Stimulated activated naive CD4-positive, alpha-beta T cell treated with Interleukin-2 at 50 U/mL for 16 hours (primary cell): Measurements from ENCODE around the gene CEPT1.
"Not testable (repeated sequence)": the region's sequence is repeated elsewhere in the genome, so short reads cannot be mapped to it uniquely, and the experiment has no call there.

ENCODE experiments used
- DNase-seq: peaks from one replicate; lab custom pipeline; 2025; lab: John Stamatoyannopoulos, UW

The CEPT1 gene

DNA sequence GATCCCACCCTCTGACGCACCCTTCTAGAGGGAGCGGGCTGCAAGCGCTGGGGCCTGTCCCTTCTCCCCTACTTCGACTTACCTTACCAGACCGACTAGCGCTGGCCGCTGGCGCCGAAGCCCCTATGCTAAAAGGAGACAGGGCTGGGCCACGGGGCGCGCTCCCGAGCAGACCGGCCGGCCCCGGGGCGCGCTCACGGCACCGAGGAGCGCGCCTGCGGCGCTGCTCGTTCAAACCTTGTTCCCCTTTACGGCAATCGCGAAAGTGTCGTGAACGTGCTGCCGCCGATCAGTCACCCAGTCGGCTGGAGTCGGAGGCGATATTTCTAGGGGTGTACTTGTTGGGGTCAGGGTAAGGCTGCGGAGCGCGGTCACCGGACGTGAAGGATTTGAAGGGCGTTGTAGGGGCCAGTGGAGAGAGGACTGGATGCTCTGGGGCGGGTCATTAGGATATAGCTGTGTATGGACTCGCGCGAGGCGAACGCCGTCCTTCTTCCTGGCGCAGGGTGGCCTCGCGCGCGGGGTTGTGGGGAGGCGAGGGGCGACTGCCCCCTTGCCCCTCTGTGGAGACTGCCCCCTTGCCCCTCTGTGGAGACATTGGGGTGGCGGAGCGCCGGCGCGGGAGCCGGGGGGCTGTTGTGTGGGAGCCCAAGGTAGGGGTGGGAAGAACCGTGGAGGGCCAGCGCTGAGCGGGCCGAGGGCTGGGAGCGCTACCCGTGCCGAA is at the start of gene CEPT1, which contains the start of gene DRAM2:
CEPT1 (plus strand) TSS at position 268 of the 724 bp plus-strand sequence. CDS start 7,492 bp downstream, outside the sequence.
DRAM2 (minus strand) TSS at position 138 of the 724 bp plus-strand sequence. CDS start 8,539 bp downstream, outside the sequence.
- peak; percentile 93 for DNase-seq

DNA sequence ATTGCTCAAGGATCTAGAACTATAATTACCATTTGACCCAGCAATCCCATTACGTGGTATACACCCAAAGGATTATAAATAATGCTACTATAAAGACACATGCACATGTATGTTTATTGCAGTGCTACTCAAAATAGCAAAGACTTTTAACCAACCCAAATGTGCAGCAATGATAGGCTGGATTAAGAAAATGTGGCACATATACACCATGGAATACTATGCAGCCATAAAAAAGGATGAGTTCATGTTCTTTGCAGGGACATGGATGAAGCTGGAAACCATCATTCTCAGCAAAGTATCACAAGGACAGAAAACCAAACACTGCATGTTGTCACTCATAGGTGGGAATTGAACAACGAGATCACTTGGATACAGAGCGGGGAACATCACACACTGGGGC is 44.6 kb upstream of the CEPT1 start:
- not testable (repeated sequence) for DNase-seq

DNA sequence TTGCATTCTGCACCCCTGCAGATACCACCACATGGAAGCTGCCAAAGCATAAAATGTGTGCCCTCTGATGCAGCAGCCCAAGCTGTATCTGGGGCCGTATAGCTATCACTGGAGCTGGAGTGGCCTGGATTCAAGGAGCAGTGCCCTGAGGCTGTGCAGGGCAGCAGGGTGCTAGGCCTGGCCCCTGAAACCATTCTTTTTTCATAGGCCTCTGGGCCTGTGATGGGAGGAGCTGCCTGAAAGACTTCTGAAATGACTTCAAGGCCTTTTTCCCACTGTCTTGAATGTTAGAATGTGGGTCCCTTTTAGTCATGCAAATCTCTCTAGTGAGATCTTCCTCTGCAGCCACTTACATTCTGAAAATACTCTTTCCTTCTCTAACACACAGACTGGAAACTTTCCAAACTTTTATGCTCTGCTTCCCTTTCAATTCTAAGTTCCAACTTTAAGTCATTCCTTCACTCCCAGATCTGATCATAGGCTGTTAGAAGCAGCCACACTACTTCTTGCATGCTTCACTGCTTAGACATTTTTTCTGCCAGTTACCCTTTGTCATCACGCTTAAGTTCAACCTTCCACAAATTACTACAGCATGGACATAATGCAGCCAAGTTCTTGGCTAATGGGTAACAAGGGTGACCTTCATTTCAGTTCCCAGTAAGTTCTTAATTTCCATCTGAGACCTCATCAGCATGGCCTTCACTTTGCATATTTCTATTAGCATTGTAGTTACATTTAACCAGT is 42.5 kb upstream of the CEPT1 start:
- DNase-seq, result no peak

DNA sequence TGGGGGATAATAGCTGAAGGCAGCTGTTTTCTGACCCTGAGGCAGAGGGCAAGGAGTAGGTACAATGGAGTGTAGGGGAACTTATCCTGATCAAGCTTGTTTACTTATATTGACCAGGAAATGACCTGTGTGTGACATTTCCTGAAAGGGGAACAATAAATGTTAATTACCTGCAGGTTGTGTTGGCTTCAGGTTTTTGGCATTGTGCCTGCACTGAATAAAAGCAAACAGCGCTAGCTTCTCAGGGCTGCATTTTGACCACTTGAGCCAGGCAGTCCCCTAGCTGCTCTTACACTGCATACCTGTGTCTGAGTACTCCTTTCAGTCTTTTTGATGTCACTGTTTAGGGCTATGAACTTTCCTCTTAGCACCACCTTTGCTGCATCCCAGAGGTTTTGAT is 40.7 kb upstream of the CEPT1 start:
- DNase-seq, result no peak

DNA sequence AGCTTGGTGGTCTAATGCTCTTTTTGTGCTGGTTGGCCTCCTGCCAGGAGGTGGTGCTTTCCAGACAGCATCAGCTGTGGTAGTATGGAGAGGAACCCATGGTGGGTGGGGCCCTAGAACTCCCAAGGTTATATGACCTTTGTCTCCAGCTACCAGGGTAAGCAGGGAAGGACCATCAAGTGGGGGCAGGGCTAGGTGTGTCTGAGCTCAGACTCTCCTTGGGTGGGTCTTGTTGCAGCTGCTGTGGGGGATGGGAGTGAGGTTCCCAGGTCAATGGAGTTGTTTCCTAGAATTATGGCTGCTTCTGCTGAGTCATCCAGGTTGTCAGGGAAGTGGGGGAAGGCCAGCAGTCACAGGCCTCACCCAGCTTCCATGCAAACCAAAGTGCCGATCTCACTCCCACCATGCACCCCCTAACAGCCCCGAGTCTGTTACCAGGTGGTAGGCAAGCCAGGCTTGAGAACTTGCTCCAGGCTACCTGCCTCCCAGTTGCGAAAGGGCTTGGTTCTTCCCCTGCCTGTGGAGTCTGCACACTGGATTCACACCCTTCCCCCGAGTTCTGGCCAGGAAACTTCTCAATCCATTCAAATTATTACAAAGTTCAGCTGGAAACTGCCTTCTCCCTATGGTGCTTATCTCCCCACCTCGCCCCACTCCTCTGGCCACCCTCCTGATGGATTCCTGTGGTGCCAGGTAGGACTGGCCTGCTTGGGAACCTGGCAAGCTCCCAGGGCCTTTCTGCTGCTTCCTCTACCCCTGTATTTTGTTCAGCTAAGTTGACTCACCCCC is 38.0 kb upstream of the CEPT1 start:
- DNase-seq, result no peak

DNA sequence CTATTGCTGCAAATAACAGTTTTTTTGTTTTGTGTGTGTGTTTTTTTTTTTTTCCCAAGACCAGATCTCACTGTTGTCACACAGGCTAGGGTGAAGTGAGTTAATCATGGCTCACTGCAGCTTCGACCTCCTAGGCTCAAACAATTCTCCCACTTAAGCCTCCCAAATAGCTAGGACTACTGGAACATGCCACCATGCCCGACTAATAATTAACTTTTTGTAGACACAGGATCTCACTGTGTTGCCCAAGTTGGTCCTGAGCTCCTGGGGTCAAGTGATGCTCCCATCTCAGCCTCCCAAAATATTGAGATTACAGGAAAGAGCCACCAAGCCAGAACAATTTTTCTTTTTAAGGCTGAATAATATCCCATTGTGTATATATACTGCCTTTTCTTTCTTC is 35.0 kb upstream of the CEPT1 start:
- DNase-seq, result no peak

DNA sequence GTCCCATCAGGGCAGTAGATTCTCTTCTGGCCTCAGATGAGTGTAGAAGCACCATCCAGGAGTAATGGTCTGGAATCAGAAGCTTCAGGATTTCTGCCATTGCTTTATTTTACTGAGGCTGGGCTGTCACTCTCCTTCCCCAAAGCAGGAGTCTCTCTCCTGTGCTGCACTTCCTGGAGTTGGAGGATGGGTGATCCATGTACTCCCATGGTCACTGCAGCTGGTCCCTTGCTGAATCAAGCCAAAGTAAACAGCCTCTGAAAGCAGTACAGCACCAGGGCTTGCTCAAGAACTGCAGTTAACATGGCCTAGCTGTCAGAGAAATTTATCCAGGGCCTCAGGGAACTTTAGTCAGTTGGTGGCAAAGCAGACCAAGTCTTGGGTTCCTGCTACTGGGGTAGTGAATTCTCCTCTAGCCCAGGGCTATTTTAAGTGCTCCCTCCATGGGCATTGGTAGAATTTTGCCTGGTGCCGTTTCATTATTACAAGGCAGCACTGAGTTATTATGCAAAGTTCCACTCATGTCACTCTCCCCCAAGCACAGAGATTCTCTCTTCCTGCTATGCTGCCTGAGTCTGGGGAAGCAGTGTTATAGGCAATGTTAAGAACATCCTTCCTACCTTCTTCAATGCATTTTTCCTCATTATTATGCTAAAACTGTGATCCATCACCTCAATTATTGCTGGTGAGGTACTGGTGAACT is 29.7 kb upstream of the CEPT1 start:
- no peak for DNase-seq

DNA sequence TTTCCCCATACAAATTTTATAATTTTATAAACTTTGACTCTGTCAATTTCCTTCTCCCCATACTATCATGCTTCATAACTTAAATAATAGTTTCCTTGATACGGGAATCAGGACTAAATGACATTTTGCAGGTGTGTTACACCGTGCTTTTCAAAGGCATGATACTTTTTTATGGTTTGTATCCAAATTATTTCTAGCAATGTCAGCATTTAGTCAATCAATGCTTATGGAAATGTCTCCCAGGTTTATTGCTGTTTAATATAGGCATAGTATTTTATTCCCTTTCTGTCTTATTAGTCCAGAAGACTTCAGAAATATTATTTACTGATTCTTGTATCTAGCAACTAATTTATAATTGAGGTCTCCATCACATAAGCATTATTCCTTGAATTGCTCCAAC is 23.5 kb upstream of the CEPT1 start:
- no peak for DNase-seq

DNA sequence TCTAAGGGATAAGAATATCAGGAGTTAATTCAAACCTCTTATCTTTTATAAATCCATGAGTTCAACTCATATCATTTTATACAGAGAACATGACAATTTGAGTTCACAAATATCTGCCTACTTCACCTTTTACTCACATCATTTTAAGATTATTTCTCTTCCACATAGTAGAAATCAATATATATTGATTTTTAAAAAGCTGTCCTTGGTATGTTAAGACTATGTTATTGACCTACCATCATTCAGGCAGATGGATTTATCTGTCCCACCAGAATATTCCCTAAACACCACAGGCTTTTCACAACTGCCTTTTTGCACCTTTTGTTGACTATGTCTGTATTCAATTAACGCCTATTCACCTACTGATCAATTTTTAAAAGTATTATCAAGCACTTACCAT is 13.7 kb upstream of the CEPT1 start:
- DNase-seq, result no peak

DNA sequence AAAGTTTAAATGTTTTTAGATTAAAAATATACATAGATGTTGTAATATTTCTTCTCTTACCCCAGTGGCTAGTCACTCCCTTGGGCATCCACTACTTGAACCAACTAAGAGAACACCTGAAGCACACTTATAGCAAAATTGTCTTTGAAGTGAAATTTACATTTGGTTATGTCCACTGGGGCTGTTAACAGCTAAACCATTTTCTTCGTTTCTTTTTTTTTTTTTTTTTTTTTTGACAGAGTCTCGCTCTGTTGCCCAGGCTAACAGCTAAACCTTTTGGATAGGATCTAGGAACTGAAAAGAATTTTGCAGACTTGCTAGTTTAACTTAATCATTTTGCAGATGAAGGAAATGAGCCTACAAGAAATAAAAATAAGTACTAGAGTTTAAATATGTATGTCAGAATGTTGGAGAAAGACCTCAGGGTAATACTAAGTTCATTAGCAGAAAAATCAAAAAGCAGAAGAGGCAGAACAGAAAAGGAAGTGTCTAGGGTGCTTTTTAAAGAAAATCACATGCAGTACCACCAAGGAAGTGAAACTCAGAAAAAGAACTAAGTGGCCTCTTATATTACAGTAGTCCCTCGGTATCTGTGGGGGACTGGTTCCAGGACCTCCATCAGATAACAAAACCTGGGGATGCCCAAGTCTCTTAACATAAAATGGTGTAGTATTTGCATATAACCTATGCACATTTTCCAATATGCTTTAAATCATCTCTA is 11.9 kb upstream of the CEPT1 start:
- DNase-seq, result no peak

DNA sequence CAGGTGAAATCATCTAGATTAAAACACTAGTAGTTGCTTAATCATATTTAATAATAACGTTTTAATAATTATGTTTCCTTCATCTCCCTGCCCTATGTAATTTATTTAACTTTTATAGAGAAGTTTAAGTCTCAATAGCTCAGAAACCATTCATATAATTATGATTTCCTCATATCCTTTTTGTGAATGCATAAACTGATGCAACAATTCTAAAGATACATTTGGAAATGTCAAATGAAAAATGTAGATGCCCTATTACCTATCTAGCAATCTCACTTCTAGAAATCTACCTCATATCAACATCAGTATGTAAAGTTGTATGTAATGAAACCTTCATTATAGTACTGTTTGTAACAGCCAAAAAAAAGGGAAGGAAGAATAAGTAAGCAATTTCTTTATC is 10.6 kb upstream of the CEPT1 start:
- DNase-seq, result no peak

DNA sequence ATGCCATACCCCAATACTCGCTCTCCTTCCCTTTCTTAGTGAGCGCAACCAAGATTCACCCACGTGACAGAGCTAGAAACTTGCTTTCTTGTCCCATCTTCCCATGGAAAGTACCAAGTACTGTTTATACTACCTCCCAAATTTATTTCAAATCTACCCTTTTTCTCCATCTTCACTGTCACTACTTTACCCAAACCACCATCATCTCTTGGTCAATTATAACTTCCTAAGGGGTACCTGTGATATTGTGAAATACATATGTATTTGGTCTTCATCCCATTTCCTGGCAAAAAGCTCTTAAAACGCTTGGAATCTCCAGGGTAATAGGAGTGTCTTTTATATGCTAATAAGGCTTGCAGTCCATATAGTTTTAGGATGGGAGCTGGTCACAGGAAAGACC is 8.3 kb upstream of the CEPT1 start:
- no peak for DNase-seq

DNA sequence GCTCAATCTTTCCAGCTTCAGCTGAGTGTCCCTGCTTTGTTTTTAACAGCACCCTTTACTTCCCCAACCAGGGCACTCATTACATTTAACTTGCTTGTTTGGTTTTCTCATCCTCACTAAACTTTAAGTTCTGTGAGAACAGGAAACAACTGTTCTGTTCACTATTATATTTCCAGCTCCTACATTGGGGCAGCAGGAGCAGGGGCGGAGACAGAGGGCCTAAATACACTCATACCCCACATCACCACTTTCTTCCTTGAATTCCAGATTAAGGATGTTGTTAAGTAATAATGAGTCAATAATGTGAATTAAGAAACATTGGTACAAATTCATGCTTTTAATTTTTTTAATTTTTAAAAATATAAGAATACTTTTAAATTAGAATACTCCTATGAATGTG is 6.2 kb upstream of the CEPT1 start:
- DNase-seq, result no peak

DNA sequence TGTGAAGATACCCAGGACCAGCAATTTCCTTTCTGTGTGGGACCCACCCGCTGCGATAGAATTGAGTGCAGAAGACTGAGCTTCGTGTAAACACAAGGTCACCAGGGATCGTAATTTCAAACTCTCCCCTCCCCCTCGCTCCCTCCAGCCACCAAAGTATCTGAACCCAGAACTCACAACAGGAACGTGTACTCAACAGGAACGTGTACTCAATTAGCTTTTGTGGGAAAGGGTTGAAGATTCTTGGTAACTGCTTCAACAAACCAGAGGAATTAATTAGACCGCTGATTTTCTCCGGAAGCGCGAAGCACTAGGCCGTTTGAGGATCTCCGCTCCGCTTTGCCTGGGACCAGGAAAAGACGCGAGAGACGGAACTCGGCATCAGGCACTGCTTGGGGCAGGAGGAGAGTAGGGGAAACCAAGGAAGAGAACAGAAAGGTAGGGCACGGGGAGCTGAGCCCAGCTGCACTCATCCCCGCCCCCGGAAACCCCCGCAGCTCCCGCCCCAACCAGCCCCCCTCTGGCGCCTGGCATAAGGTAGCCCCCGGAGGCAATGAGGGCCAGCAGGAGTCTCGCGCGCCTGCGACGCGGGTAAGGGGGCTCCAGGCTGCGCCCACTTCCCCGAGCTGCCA is 583 bp upstream of the CEPT1 start:
- peak; percentile 61 for DNase-seq

DNA sequence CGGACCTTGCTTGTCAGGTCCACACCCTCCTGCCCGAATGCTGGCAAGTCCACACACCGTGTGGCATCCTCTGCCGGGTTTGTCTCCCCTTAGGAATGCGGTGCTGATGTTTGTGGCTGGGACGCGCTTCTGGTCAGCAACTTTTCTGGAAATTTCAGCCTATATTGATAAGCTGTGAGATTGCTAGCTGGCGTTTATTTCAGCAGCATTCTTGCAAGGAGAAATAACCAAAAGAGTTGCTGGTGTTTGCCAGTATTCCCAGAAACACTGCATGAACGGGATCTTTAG is 601 bp downstream of the CEPT1 start:
- DNase-seq, result no peak

DNA sequence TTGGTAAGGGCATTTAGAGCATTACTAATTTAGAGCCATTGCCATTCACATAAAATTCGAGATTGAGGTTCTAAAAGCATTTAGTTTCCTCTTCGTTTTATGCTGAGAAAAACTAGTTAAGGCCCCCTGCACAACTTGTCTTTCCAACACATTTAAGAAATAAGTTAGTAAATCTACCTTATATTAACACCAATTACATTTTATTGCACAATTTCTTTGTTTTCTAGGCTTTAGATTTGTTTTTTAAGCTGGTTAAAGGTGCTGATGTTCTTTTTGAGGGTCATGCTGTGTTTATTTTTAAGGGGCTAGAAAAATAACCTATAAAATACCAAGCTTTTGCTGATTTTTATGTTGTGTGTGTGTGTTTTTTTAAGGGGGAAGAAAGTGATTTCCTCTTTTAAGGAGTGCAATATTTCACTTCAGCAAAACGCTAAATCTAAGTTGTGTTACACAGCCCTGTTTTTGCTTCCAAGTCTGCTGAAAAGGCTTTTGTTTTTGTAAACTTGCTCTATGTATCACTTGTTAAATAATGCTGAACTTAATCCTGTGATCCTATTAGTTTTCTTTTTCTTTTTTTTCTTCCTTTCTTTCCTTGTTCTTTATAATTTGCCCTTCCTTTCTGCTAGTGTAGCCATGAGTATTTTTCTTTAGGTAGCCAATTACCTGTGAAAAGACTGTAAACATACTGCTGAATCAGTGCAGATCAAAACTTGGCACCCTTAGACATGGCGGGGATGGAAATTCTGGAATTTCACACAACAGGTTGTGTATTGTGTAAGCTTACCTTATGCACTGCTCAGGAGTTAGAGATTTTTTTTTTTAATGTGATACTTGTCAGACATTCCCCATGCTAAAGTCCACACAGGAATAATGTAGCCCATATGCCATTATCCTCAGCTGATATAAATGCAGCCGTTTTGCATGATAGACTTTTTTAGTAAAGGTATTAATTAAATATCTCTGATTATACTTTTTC is 1.5 kb downstream of the CEPT1 start:
- no peak for DNase-seq

DNA sequence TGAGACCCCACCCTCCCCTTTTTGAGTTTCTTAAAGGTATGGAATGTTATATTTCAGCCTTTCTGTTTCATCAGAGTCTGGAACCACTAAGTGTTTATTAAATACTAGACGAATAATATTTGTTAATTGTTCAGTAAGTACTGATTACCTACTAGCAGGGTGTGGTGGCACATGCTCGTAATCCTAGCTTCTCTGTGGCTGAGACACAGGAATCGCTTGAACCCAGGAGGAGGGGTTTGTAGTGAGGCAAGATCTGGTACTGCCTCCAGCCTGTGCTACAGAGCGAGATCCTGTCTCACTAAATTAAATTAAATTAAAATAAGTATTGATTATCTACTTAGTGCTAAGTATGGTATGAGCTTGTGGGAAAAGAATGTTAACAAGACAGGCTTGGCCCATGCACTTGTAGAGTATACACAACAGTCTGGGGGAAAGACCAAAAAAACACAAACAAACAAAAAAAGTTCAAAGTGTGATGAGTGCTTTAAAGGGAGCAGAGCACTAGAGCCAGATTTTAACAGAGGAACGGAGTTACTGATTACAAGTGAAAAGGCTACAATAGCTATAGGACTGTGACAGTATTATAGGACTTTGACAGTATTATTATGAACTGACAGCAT is 2.4 kb downstream of the CEPT1 start:
- no peak for DNase-seq

DNA sequence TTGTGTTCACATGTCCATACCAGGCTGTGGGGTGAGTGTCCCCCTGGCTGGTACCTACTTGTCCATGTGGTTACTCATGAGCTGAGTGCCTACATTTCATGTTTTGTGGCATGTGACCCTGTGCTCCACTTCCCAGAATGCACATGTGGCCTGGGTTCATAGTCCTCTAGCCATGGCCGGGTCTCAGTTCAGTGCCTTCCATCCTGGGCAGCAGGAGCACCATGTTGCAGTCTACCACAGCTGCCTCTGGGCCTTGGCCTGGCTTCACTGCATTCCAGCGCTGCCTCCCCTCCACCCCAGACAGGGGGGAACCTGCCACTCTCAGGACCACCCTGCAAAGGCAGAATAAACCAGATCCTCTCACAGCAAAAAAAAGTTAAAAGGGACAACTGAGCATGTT is 5.5 kb downstream of the CEPT1 start:
- DNase-seq, result no peak

DNA sequence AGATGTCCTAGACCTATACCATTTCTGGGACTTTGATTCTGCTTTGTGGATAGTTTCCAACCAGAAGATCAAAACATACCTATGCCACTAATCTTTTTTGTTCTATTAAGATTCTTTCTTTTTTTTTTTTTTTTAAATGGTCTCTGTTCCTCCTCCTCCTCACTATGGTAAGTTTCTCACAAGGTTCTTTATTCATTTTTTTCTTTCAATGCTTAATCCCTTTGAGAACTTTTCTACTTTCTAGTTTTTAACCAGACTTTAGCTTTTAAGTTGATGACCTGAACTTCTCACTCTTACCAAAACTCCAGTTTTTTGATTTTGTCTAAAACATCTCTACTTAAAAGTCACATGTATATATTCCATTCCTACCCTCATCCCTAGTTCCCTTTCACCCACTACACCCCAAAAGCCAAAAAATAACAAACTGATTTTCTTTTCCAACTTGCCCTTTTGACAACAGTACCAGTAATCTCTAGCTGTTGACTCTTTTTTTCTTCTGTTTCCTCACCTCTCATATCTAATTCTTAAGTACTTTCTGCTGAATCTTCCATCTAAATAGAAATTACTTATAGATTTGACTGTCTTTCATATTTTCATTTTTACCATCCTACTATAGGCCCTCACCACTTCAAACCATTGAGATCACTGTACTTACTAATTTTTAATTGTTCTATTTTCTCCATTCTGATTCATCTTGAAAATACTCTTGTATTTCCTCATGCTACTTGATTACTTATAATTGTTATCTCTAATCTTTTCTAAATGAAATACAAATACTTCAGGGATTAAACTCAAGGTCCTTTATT is 6.1 kb downstream of the CEPT1 start:
- no peak for DNase-seq
